Stomach (tissue), 4 donors: ENCODE results near the gene VWA7.

Source experiments
- CTCF ChIP-seq, 7 experiments: fragments of 450-650 bp in 4 of 7; fragments of 200-600 bp in 3 of 7; sonication (generic) in 3 of 7; IDR thresholded peaks; one replicate each; pipeline ENCODE4 v1.5.1; 2016 to 2019; ENCODE audit warnings: antibody characterized with exemption in 7 of 7, control low read depth in 2 of 7, mild to moderate bottlenecking in 1 of 7
- EP300 ChIP-seq: sonication (generic); formaldehyde crosslinking; IDR thresholded peaks from one replicate; pipeline ENCODE4 v1.6.1; 2017; ENCODE audit warnings: antibody characterized with exemption
- POLR2A ChIP-seq, 4 donors: fragments of 450-650 bp; IDR thresholded peaks; one replicate each; pipeline ENCODE4 v1.6.1; 2016; ENCODE audit warnings: antibody characterized with exemption in 4 of 4, control low read depth in 2 of 4, mild to moderate bottlenecking in 1 of 4, moderate library complexity in 1 of 4

DNA sequence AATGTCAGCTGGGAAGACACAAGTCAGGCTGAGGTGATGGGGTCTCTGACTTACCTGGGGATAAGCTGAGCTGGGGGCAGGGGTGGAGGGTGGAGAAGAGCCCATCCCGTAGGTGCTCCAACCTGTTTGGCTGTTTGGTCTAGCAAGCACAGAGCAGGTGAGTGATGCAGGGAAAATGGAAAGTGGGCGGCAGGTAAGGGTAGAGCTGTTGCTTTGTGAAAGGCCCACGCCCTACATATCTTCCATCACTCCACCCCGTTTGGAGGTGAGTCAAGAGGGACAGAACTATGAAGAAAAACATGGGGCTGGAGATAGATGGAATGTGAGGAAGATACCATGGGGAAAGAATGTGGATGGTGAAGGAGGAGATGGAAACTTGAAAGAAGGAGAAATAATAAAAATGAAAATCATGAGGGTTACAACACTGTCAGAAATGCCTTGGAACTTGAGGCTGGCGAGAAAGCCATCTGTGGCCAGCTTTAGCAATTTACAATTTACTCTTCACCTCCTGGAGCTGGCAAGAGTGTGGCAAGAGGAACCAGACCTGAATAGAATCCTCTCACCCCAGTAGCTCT is 56.8 kb downstream of the VWA7 start:
- TF ChIP-seq CTCF (IDR thresholded peaks at IDR 0.05) (no peak), POLR2A (IDR thresholded peaks at IDR 0.05) (no peak), EP300 (no peak)
